SK-N-SH treated with all-trans-retinoic acid at 6 μM for 48 hours (cell line): Measurements from ENCODE around the gene ESYT3.

Experiments
- ATAC-seq: fragments of 200-7000 bp; cut with Tn5 transposase; 3 replicates; pipeline ENCODE4 v1.9.1; 2020; ENCODE audit warnings: mild to moderate bottlenecking, moderate library complexity
- CSDC2 ChIP-seq: fragments of 250-450 bp; sonication (Bioruptor Pico); IDR thresholded peaks from 2 replicates; pipeline ENCODE4 v1.5.0; 2020; ENCODE audit warnings: mild to moderate bottlenecking, moderate library complexity
- GLIS3 ChIP-seq: fragments of 250-450 bp; sonication (Bioruptor Pico); IDR thresholded peaks from 2 replicates; pipeline ENCODE4 v1.5.0; 2020; ENCODE audit warnings: mild to moderate bottlenecking, moderate library complexity
- OSR1 ChIP-seq: fragments of 250-450 bp; sonication (Bioruptor Pico); IDR thresholded peaks from 2 replicates; pipeline ENCODE4 v1.8.0; 2022; ENCODE audit warnings: moderate library complexity, mild to moderate bottlenecking, inconsistent platforms
- PATZ1 ChIP-seq: fragments of 250-450 bp; sonication (Bioruptor Pico); IDR thresholded peaks from 2 replicates; pipeline ENCODE4 v1.8.0; 2020; ENCODE audit warnings: mild to moderate bottlenecking, moderate library complexity, borderline replicate concordance
- RARB ChIP-seq: fragments of 250-450 bp; sonication (Bioruptor Pico); IDR thresholded peaks from 2 replicates; pipeline ENCODE4 v1.8.0; 2021; ENCODE audit warnings: mild to moderate bottlenecking, moderate library complexity
- SNAI2 ChIP-seq: fragments of 250-450 bp; sonication (Bioruptor Pico); IDR thresholded peaks from 2 replicates; pipeline ENCODE4 v1.5.0; 2020; ENCODE audit warnings: mild to moderate bottlenecking, moderate library complexity
- TCF4 ChIP-seq: fragments of 250-450 bp; sonication (Bioruptor Pico); IDR thresholded peaks from 2 replicates; pipeline ENCODE4 v1.8.0; 2021; ENCODE audit warnings: mild to moderate bottlenecking, moderate library complexity, borderline replicate concordance
- TOX ChIP-seq: fragments of 250-450 bp; sonication (Bioruptor Pico); IDR thresholded peaks from 2 replicates; pipeline ENCODE4 v1.8.0; 2021; ENCODE audit warnings: mild to moderate bottlenecking, moderate library complexity, borderline replicate concordance
- TSHZ2 ChIP-seq: fragments of 250-450 bp; sonication (Bioruptor Pico); IDR thresholded peaks from 2 replicates; pipeline ENCODE4 v1.5.0; 2020; ENCODE audit warnings: mild to moderate bottlenecking, moderate library complexity
- ZC3H10 ChIP-seq: fragments of 250-450 bp; sonication (Bioruptor Pico); IDR thresholded peaks from 2 replicates; pipeline ENCODE4 v1.5.1; 2021; ENCODE audit warnings: mild to moderate bottlenecking, moderate library complexity
- ZFP3 ChIP-seq: fragments of 250-450 bp; sonication (Bioruptor Pico); IDR thresholded peaks from 2 replicates; pipeline ENCODE4 v1.5.0; 2020; ENCODE audit warnings: mild to moderate bottlenecking, moderate library complexity
- ZNF70 ChIP-seq: fragments of 450-650 bp; formaldehyde crosslinking; IDR thresholded peaks from 2 replicates; pipeline ENCODE4 v1.5.0; 2020; ENCODE audit warnings: mild to moderate bottlenecking, moderate library complexity
- ZNF8 ChIP-seq: fragments of 450-650 bp; formaldehyde crosslinking; IDR thresholded peaks from 2 replicates; pipeline ENCODE4 v1.5.0; 2020; ENCODE audit warnings: mild to moderate bottlenecking, moderate library complexity
- TF ChIP-seq, protein P1 (sequence below): fragments of 250-450 bp; sonication (Bioruptor Pico); IDR thresholded peaks from 2 replicates; pipeline ENCODE4 v1.5.1; 2021; ENCODE audit warnings: mild to moderate bottlenecking, moderate library complexity
- TF ChIP-seq, protein P2 (sequence below): fragments of 250-450 bp; sonication (Bioruptor Pico); IDR thresholded peaks from 2 replicates; pipeline ENCODE4 v1.5.1; 2020; ENCODE audit warnings: low read depth, mild to moderate bottlenecking, moderate library complexity
- TF ChIP-seq, protein P3 (sequence below): fragments of 250-450 bp; sonication (Bioruptor Pico); IDR thresholded peaks from 2 replicates; pipeline ENCODE4 v1.8.0; 2021; ENCODE audit warnings: low read depth, mild to moderate bottlenecking, moderate library complexity, borderline replicate concordance

The ESYT3 gene

DNA sequence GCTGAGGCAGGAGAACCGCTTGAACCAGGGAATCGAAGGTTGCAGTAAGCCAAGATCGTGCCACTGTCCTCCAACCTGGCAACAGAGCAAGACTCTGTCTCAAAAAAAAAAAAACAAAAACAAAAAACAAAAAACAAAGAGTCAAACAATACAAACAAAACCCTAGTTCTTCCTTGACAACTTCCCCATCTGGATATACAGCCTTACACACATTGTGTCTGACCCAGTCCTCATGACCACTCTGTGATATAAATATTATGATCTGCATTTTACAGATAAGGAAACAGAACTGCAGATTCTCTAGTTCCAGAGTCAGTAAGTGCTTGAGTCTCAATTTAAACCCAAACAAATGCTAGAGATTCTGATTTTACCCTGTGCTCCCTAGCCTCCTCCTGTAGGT lies 4.8 kb upstream of the ESYT3 start:
- ATAC-seq = no peak
- no peak for TF ChIP-seq ZFP3 (CRISPR knock-in tag)
- TF ChIP-seq, protein P1, sequence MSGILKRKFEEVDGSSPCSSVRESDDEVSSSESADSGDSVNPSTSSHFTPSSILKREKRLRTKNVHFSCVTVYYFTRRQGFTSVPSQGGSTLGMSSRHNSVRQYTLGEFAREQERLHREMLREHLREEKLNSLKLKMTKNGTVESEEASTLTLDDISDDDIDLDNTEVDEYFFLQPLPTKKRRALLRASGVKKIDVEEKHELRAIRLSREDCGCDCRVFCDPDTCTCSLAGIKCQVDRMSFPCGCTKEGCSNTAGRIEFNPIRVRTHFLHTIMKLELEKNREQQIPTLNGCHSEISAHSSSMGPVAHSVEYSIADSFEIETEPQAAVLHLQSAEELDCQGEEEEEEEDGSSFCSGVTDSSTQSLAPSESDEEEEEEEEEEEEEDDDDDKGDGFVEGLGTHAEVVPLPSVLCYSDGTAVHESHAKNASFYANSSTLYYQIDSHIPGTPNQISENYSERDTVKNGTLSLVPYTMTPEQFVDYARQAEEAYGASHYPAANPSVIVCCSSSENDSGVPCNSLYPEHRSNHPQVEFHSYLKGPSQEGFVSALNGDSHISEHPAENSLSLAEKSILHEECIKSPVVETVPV (CRISPR knock-in tag) = no peak
- TF ChIP-seq TCF4 (CRISPR knock-in tag) = no peak
- no peak for TF ChIP-seq TOX (CRISPR knock-in tag)
- no peak for TF ChIP-seq CSDC2 (CRISPR knock-in tag)
- no peak for TF ChIP-seq OSR1 (CRISPR knock-in tag)
- TF ChIP-seq, all 23 proteins: peak for 0

GRCh38 chr3:138432576-138433240 lies 1.7 kb upstream of the ESYT3 start:
- TF ChIP-seq SNAI2 (CRISPR knock-in tag) (no peak), ZC3H10 (CRISPR knock-in tag) (no peak), ZNF70 (CRISPR knock-in tag) (no peak), RARB (no peak), ZNF8 (CRISPR knock-in tag) (no peak), TSHZ2 (CRISPR knock-in tag) (no peak), PATZ1 (no peak), TOX (CRISPR knock-in tag) (no peak)
- TF ChIP-seq, protein P2, sequence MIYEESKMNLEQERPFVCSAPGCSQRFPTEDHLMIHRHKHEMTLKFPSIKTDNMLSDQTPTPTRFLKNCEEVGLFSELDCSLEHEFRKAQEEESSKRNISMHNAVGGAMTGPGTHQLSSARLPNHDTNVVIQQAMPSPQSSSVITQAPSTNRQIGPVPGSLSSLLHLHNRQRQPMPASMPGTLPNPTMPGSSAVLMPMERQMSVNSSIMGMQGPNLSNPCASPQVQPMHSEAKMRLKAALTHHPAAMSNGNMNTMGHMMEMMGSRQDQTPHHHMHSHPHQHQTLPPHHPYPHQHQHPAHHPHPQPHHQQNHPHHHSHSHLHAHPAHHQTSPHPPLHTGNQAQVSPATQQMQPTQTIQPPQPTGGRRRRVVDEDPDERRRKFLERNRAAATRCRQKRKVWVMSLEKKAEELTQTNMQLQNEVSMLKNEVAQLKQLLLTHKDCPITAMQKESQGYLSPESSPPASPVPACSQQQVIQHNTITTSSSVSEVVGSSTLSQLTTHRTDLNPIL (CRISPR knock-in tag) = no peak
- TF ChIP-seq, protein P1 (CRISPR knock-in tag) = no peak

GRCh38 chr3:138433892-138434275 lies 532 bp upstream of the ESYT3 start:
- TF ChIP-seq SNAI2 (CRISPR knock-in tag) = no peak
- TF ChIP-seq TOX (CRISPR knock-in tag) = no peak
- no peak for TF ChIP-seq RARB
- no peak for TF ChIP-seq TSHZ2 (CRISPR knock-in tag)
- TF ChIP-seq GLIS3 (CRISPR knock-in tag) = no peak
- TF ChIP-seq, protein P3, sequence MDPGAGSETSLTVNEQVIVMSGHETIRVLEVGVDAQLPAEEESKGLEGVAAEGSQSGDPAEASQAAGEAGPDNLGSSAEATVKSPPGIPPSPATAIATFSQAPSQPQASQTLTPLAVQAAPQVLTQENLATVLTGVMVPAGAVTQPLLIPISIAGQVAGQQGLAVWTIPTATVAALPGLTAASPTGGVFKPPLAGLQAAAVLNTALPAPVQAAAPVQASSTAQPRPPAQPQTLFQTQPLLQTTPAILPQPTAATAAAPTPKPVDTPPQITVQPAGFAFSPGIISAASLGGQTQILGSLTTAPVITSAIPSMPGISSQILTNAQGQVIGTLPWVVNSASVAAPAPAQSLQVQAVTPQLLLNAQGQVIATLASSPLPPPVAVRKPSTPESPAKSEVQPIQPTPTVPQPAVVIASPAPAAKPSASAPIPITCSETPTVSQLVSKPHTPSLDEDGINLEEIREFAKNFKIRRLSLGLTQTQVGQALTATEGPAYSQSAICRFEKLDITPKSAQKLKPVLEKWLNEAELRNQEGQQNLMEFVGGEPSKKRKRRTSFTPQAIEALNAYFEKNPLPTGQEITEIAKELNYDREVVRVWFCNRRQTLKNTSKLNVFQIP (CRISPR knock-in tag) = no peak
- TF ChIP-seq ZFP3 (CRISPR knock-in tag) = no peak
- no peak for TF ChIP-seq ZC3H10 (CRISPR knock-in tag)

More at GRCh38 chr3:138432576-138433240, 1.7 kb upstream of the ESYT3 start:
- no peak for ATAC-seq

More at GRCh38 chr3:138433892-138434275, 532 bp upstream of the ESYT3 start:
- ATAC-seq = no peak
